Sigmoid colon (tissue), 7 donors: Measurements from ENCODE around the gene DGKI. TPM values are rescaled to one million over a fixed set of nuclear protein-coding genes. Genes with fewer than 3 reads are reported as not detected.

Source experiments
- DNase-seq: peaks from one replicate; pipeline ENCODE4 v3.0.0-alpha.2; 2019
- H3K27ac ChIP-seq, 4 donors: fragments of 200-600 bp; sonication (generic); one replicate each; pipeline ENCODE4 v1.5.1; 2016 to 2019; ENCODE audit warnings: mild to moderate bottlenecking in 1 of 4
- H3K27me3 ChIP-seq, 3 donors: fragments of 200-600 bp; sonication (generic); one replicate each; pipeline ENCODE4 v1.5.1; 2019; ENCODE audit warnings: mild to moderate bottlenecking in 1 of 3
- H3K36me3 ChIP-seq, 4 donors: fragments of 200-600 bp; sonication (generic); one replicate each; pipeline ENCODE4 v1.5.1; 2016 to 2019
- H3K4me1 ChIP-seq, 4 donors: fragments of 200-600 bp; sonication (generic); one replicate each; pipeline ENCODE4 v1.5.1; 2017 to 2019
- H3K4me3 ChIP-seq, 4 donors: fragments of 200-600 bp; sonication (generic); one replicate each; pipeline ENCODE4 v1.5.1; 2017 to 2019; ENCODE audit warnings: mild to moderate bottlenecking in 2 of 4, moderate library complexity in 1 of 4
- H3K9me3 ChIP-seq, 4 donors: fragments of 200-600 bp in 3 of 4; sonication (generic) in 3 of 4; one replicate each; pipeline versions ENCODE4 v1.5.1 to v1.6.1; 2013 to 2019
- CTCF ChIP-seq, 4 experiments: fragments of 450-650 bp in 3 of 4; fragments of 200-600 bp in 1 of 4; IDR thresholded peaks; one replicate each; pipeline ENCODE4 v1.5.1; 2016 to 2019; ENCODE audit warnings: antibody characterized with exemption in 4 of 4, mild to moderate bottlenecking in 3 of 4, moderate library complexity in 2 of 4
- EP300 ChIP-seq, 4 donors: sonication (generic); formaldehyde crosslinking; IDR thresholded peaks; one replicate each; pipeline ENCODE4 v1.6.1; 2017; ENCODE audit warnings: antibody characterized with exemption in 4 of 4
- POLR2A ChIP-seq, 2 donors: fragments of 450-650 bp; IDR thresholded peaks; one replicate each; pipeline ENCODE4 v1.6.1; 2016; ENCODE audit warnings: antibody characterized with exemption in 2 of 2, mild to moderate bottlenecking in 2 of 2, moderate library complexity in 2 of 2
- POLR2AphosphoS5 ChIP-seq, 4 donors: sonication (generic); formaldehyde crosslinking; IDR thresholded peaks; one replicate each; pipeline ENCODE4 v1.6.1; 2017; ENCODE audit warnings: antibody characterized with exemption in 4 of 4
- WGBS, 2 donors: extraction: QIAGEN DNeasy Blood & Tissue Kit; methylation state at CpG; one replicate each; pipeline ENCODE4 v1.1.7; 2013; 5-methylcytosine and 5-hydroxymethylcytosine counted together
- intact Hi-C: fragments of 100-400 bp; cut with DNase I; formaldehyde crosslinking; loops from one replicate; pipeline ENCODE4 v1.15.1; 2023
- polyA plus RNA-seq, 3 donors: library from polyadenylated mRNA; stranded (reverse); fragments of 200-250 nt; gene quantifications; one replicate each; pipeline ENCODE4 v1.2.3, GENCODE V29; 2013
- total RNA-seq, 4 donors: library from RNA; depleted of rRNA; stranded (reverse); fragments of >200 nt; gene quantifications; one replicate each; pipeline ENCODE4 v1.1.0, GENCODE V29; 2016
- donor health status: healthy with polysubstance abuse.
- donor health status: Bipolar disorder and iron deficiency.
- donor health status: healthy.

The DGKI gene
- total and polyA plus RNA-seq, 7 donors, result 0.17 to 7.6 (median 1.0) TPM; not detected in 1

GRCh38 chr7:137519181-137519691, 327.5 kb downstream of the DGKI start:
- WGBS, 2 donors, result 71 to 85% methylated on average over 4 of the region's 4 CpGs
- Histone ChIP-seq H3K27ac (no peak overlapping the region), H3K27me3 (no peaks in the 10 kb centered on the region), H3K4me3 (no peak overlapping the region), H3K36me3 (no peaks in the 10 kb centered on the region), H3K4me1 (peaks cover 0 to 2% (median 0%) of the 10 kb centered on the region in 4 donors), H3K9me3 (no peaks in the 10 kb centered on the region)
- no peak for DNase-seq
- intact Hi-C loops, result no loop called here
- TF ChIP-seq CTCF (IDR thresholded peaks at IDR 0.05), result no peak
- TF ChIP-seq EP300 (IDR thresholded peaks at IDR 0.05), result no peak
- no peak for TF ChIP-seq POLR2AphosphoS5 (IDR thresholded peaks at IDR 0.05)
- no peak for TF ChIP-seq POLR2A (IDR thresholded peaks at IDR 0.05)

- Histone ChIP-seq H3K27me3 (no peaks in the 10 kb centered on the region), H3K4me3 (no peak overlapping the region), H3K4me1 (peaks cover 0 to 10% (median 3%) of the 10 kb centered on the region in 4 donors), H3K9me3 (no peaks in the 10 kb centered on the region), H3K36me3 (no peaks in the 10 kb centered on the region), H3K27ac (no peak overlapping the region)
- intact Hi-C loops, result no loop called here
- DNase-seq, result no peak
- 60 to 76% methylated on average over 2 of the region's 2 CpGs for WGBS, 2 donors
- TF ChIP-seq POLR2A (IDR thresholded peaks at IDR 0.05) (no peak), CTCF (IDR thresholded peaks at IDR 0.05) (no peak), POLR2AphosphoS5 (IDR thresholded peaks at IDR 0.05) (no peak), EP300 (IDR thresholded peaks at IDR 0.05) (no peak)
These were observed 333.7 kb downstream of the DGKI start for GRCh38 chr7:137513091-137513490.

- no peaks in the 10 kb centered on the region for H3K36me3 ChIP-seq
- no peak overlapping the region for H3K27ac ChIP-seq
- no peak for TF ChIP-seq POLR2AphosphoS5 (IDR thresholded peaks at IDR 0.05)
- no peak for TF ChIP-seq CTCF (IDR thresholded peaks at IDR 0.05)
- TF ChIP-seq EP300 (IDR thresholded peaks at IDR 0.05), result no peak
- TF ChIP-seq POLR2A (IDR thresholded peaks at IDR 0.05), result no peak
- H3K27me3 ChIP-seq, result no peaks in the 10 kb centered on the region
- intact Hi-C loops, result no loop called here
- DNase-seq, result no peak
- H3K4me3 ChIP-seq, result no peak overlapping the region
- peaks cover 0 to 10% (median 5%) of the 10 kb centered on the region in 4 donors for H3K4me1 ChIP-seq
- WGBS, 2 donors, result 52 to 65% methylated on average over 2 of the region's 2 CpGs
- H3K9me3 ChIP-seq, result no peaks in the 10 kb centered on the region
These were observed 339.7 kb downstream of the DGKI start for GRCh38 chr7:137507096-137507495.

GRCh38 chr7:137506031-137506430, 340.7 kb downstream of the DGKI start:
- H3K4me3 ChIP-seq, result no peak overlapping the region
- H3K27me3 ChIP-seq, result no peaks in the 10 kb centered on the region
- no peaks in the 10 kb centered on the region for H3K9me3 ChIP-seq
- no peak overlapping the region for H3K27ac ChIP-seq
- no peak for DNase-seq
- H3K4me1 ChIP-seq, result peaks cover 0 to 10% (median 5%) of the 10 kb centered on the region in 4 donors
- no peaks in the 10 kb centered on the region for H3K36me3 ChIP-seq
- TF ChIP-seq POLR2AphosphoS5 (IDR thresholded peaks at IDR 0.05) (no peak), CTCF (IDR thresholded peaks at IDR 0.05) (no peak), POLR2A (IDR thresholded peaks at IDR 0.05) (no peak), EP300 (IDR thresholded peaks at IDR 0.05) (no peak)
- intact Hi-C loops, result no loop called here
- 63 to 76% methylated on average over 3 of the region's 3 CpGs for whole genome bisulfite sequencing, 2 donors

GRCh38 chr7:137501562-137501961, 345.2 kb downstream of the DGKI start:
- Histone ChIP-seq H3K27ac (no peak overlapping the region), H3K9me3 (no peaks in the 10 kb centered on the region), H3K4me1 (no peaks in the 10 kb centered on the region), H3K27me3 (no peaks in the 10 kb centered on the region), H3K36me3 (no peaks in the 10 kb centered on the region), H3K4me3 (no peak overlapping the region)
- 71 to 81% methylated on average over 2 of the region's 2 CpGs for whole genome bisulfite sequencing, 2 donors
- no peak for DNase-seq
- intact Hi-C loops, result no loop called here
- TF ChIP-seq POLR2A (IDR thresholded peaks at IDR 0.05) (no peak), POLR2AphosphoS5 (IDR thresholded peaks at IDR 0.05) (no peak), EP300 (IDR thresholded peaks at IDR 0.05) (no peak), CTCF (IDR thresholded peaks at IDR 0.05) (no peak)
